ENCODE measurements around the gene MAP3K12.
"Not testable (repeated sequence)": the region's sequence is repeated elsewhere in the genome, so short reads cannot be mapped to it uniquely, and the experiment has no call there.

The MAP3K12 gene

DNA sequence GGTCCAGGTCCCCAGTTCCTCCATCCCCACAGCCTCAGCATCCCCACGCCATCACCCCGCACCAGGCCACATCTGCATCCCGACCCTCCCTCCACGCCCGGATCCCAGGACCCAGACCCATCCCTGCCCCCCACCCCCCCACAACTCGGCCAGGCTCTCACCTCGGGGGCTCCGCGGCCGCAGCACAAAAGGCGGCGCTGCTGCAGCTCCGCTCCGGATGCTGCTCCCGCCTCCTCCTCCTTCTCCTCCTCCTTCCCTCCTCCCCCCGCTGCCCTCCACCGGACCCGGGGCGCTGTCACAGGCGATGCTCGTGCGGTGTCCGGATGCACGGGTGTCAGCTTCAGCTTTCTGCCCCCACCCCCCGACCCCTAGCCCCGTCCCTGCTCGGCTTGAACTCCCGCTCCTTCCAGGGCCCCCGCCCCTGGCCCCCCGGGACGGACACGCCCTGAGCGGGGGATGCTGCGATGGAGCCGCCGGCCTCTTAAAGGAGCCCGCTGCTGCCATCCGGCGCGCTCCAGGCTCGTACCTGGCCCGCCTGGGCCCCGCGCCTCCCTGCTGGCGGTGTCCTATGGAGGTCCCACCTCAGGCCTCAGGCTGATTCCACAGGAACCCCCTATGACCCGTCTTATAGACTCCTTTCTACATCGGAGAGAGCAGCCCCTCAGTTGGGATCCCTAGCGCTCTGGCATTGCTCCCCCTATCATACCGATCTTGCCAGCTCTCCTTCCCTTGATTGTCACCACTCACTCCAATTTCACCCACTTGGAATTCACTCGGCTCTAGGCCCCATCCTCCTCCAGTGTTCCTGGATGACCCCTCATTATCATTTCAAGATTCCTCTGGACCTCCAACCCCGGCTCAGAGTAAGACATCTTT is at the start of gene MAP3K12:
Gene MAP3K12, minus strand, starts transcription at position 193 of the 876 bp plus-strand sequence. CDS start 12,067 bp downstream, outside the sequence.
- peak within 1 kb of the TSS; percentile 100 for H3K27ac ChIP-seq
- TF ChIP-seq CTCF (IDR thresholded peaks at IDR 0.05) (peak; percentile 60), ZFX (IDR thresholded peaks at IDR 0.05; ENCODE audit: borderline replicate concordance) (no peak)

DNA sequence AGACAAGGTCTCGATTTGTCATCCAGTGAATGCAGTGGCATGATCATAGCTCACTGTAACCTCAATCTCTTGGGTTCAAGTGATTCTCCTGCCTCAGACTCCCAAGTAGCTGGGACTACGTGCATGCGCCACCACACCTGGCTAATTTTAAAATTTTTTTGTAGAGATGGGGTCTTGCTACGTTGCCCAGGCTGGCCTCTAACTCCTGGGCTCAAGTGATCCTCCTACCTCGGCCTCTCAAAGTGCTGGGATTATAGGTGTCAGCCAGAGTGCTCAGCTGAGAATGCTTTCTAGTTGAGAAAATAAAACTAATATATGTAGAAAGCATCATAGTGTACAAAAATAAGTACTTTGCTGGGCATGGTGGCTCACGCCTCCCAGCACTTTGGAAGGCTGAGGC is 49.1 kb upstream of the MAP3K12 start:
- H3K27ac ChIP-seq: not testable (repeated sequence)

DNA sequence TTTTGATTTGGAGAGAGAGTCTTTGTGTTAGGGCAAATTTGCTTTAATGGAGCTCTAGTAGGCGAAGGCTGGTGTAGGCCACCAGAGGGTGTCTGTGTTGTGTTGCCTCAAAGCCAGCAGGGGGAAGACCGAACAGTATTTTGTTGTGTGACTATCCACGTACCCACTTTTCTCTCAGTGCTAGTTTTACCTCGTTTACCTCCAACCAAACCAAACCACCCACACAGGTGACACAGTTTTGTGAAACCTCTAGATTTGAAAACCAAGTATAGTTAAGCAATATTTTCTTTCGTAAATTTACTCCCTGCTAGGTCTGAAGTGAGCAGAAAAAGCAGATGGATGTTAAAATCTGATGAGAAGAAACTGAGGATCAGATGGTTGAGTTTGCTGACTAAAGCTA is 44.3 kb upstream of the MAP3K12 start:
- TF ChIP-seq ZFX (IDR thresholded peaks at IDR 0.05; ENCODE audit: borderline replicate concordance) (no peak), CTCF (IDR thresholded peaks at IDR 0.05) (peak; percentile 81)
- peak overlapping the region; percentile 14 for H3K27ac ChIP-seq

DNA sequence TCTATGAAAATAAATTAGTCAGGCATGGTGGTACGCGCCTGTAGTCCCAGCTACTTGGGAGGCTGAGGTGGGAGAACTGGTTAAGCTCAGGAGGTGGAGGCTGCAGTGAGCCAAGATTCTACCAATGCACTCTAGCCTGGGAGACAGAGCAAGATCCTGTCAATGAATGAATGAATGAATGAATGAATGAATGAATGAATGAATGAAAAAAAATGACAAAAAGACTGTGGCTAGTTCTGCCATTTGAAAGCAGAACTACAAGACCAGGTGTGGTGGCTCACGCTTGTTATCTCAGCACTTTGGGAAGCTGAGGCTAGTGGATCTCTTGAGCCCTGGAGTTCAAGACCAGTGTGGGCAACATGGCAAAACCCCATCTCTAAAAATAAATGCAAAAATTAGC is 40.3 kb upstream of the MAP3K12 start:
- no peak for TF ChIP-seq CTCF (IDR thresholded peaks at IDR 0.05)
- TF ChIP-seq ZFX (IDR thresholded peaks at IDR 0.05; ENCODE audit: borderline replicate concordance): no peak
- peak overlapping the region; percentile 83 for H3K27ac ChIP-seq

GRCh38 chr12:53538209-53538689 is 39.0 kb upstream of the MAP3K12 start:
- H3K27ac ChIP-seq: peak overlapping the region; percentile 83
- no peak for TF ChIP-seq ZFX (IDR thresholded peaks at IDR 0.05; ENCODE audit: borderline replicate concordance)
- no peak for TF ChIP-seq CTCF (IDR thresholded peaks at IDR 0.05)

DNA sequence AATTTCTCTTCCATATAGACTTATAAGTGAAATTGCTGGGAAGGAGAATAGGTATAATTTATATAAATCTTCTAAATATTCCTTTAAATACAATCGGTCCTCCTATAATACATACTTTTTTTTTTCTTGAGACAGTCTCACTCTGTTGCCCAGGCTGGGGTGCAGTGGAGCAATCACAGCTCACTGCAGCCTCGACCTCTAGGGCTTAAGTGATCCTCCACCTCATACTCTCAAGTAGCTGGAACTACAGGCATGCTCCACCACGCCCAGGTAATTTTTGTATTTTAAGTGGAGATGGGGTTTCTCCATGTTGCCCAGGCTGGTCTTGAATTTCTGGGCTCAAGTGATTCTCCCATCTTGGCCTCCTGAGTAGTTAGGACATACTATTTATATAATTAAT is 37.7 kb upstream of the MAP3K12 start:
- TF ChIP-seq CTCF (IDR thresholded peaks at IDR 0.05) (no peak), ZFX (IDR thresholded peaks at IDR 0.05; ENCODE audit: borderline replicate concordance) (no peak)
- no peak overlapping the region for H3K27ac ChIP-seq

- H3K27ac ChIP-seq: no peak overlapping the region
- TF ChIP-seq ZFX (IDR thresholded peaks at IDR 0.05; ENCODE audit: borderline replicate concordance): no peak
- no peak for TF ChIP-seq CTCF (IDR thresholded peaks at IDR 0.05)
Measured at GRCh38 chr12:53533471-53533870, 34.2 kb upstream of the MAP3K12 start.
